Endometrial microvascular endothelial cells (primary cell): Measurements from ENCODE around the gene FAM221B. TPM values are rescaled to one million over a fixed set of nuclear protein-coding genes. Genes with fewer than 3 reads are reported as not detected.

ENCODE experiments used
- in situ Hi-C: cut with HindIII; loops from 2 replicates; pipeline ENCODE4 v1.10.0; 2017; ENCODE audit warnings: low sequenced_read_pairs, low pct_unique_long_range_greater_than_20kb; ENCODE audit errors: inconsistent ontology term
- total RNA-seq: library from RNA; depleted of rRNA; stranded (reverse); fragments of >200 nt; gene quantifications from one replicate; pipeline ENCODE4 v1.2.3, GENCODE V29; 2015; ENCODE audit errors: inconsistent ontology term

The FAM221B gene, protein sequence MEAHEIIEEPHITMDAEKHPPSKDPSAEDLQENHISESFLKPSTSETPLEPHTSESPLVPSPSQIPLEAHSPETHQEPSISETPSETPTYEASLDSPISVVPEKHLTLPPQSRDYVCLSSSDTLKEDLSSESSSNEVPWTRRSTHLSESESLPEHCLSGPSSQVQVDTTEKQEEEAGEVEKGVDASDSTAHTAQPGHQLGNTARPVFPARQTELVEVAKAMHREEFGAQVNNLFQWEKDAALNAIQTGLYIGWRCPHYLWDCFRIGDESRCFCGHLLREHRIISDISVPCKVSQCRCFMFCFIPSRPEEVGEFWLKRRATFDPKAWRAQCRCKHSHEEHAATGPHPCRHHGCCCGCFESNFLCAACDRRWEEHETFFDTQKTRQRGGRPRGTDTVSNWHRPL
- total RNA-seq: not detected

DNA sequence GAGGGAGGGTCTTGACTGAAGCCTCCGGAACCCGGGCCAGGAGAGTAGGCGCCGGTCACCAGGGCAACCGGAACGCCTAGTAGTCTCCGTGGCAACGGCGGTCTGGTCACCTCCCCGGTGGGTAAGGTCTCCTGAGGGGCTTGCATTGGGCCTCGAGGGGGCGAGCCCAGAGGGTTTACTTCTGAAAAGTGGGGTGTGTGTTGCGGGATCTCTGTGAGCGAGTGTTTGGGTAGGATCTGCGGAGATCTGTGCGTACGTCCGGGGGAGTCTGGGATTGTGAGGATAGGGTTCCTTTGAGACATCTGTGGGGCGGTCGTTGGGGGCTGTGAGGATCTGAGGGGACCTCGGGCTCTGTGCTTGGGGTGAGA lies at the start of gene FAM221B:
Gene FAM221B, minus strand, starts transcription at position 17 of the 368 bp plus-strand sequence. CDS start 2,571 bp downstream, outside the sequence.
- in situ Hi-C loops: loop anchor here (10.0 kb wide), 1 partner anchor 84 kb away; the partner anchor contains the start of genes GBA2 and RGP1

DNA sequence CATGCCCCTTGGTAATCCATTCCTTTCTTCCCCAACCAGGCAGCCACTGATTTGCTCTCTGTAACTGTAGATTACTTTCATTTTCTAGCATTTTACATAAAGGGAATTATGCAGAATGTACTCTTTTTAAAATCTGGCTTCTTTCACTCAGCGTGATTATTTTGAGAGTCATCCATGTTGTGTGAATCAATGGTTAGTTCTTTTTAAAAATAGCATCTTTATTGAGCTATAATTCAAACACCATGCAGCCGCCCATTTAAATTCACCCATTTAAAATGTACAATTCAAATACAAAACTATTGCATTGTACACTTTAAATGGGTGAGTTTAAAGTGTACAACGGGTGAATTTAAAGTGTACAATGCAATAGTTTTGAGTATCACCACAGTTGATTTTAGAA lies 44.0 kb upstream of the FAM221B start:
- in situ Hi-C loops: no loop called here

DNA sequence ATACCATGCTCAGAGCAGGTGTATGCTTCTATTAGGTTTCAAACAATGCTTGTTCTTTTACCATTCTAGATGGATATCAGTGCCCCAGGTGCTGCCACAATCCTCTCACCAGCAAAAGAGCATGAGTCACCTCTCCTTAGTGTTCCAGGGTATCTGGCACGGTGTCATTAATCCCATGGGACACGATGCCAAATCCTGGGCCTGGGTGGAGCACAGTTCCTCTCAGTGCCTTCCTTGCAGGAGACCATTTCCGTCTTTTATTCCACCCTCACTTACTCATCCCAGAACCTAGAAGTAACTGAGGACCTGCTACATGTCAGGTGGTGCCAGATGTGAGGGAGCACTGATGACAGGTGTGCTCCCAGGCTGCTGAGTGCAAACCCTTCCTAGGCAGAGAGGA lies 43.0 kb upstream of the FAM221B start:
- in situ Hi-C loops: no loop called here

DNA sequence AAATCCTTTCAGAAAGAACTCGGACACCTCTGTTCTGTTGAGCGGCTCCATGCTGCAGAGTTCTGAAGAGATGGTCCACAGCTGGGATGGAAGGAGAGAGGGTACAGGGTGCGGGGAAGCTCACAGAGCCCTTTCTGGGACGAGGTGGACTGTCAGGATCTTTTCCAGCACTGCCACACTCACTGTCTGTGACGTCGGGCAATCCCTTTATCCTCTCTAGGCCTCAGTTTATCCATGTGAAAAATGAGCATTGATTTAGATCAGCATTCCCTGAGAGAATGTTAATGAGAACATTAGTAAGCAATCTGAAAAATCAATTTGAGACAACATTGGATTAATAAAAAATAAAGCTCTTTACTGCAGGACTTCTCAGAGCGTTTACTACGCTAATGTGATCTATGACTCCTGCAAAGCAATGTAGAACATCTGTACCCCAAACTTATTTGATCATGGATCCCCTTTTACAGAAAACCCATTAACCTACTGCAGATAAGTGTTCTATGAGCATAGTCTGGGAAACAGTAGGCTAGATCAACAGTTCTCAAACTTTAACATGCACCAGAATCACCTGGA lies 41.9 kb upstream of the FAM221B start, which contains the start of gene OR13J1:
Gene OR13J1, minus strand, starts transcription at position 51 of the 573 bp plus-strand sequence. Its CDS starts 0 bp downstream, at position 51.
- in situ Hi-C loops: no loop called here

DNA sequence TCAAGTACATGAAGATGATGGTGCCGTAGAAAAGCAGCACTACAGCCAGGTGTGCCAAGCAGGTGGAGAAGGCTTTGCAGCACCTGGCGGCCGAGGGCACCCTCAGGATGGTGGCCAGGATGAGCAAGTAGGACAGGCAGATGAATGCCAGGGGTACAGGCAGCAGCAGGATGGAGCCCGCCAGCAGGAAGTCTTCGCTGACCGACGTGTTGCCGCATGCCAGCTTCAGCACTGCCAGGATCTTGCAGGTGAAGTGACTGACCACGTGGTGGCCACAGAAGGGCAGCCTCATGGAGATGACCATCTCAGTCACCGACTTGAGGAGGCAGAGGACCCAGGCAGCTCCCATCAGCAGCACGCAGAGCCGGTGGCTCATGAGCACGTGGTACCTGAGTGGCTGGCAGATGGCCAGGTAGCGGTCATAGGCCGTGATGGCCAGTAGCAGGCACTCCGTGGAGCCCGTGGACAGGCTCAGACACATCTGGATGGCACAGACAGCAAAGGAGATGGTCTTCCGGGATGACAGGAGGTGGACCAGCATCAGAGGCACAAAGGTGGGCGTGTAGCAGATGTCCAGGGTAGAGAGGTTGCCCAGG lies 41.2 kb upstream of the FAM221B start:
- in situ Hi-C loops: loop anchor here (10.0 kb wide), 1 partner anchor 55 kb away; the partner anchor contains the start of genes HINT2 and SPAG8

DNA sequence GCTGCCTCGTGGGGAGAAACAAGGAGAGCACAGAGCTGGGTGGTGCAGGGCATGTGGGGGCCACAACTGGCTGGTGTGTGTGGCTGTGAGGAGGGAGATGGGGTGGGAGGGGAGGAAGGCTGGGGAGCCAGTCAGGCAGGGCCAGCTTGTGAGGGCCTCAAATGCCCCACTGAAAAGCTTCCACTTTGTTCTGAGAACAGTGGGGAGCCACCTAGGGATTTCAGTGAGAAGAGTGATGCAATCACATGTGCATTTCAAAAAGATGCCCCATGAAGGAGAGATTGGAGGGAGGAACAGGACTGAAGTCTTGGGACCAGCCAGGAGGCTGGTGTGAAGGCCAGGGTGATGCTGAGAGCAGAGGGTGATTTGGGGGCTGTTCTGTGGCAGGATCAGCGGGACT lies 40.4 kb upstream of the FAM221B start:
- in situ Hi-C loops: loop anchor here (10.0 kb wide), 1 partner anchor 54 kb away; the partner anchor contains the start of genes HINT2 and SPAG8

DNA sequence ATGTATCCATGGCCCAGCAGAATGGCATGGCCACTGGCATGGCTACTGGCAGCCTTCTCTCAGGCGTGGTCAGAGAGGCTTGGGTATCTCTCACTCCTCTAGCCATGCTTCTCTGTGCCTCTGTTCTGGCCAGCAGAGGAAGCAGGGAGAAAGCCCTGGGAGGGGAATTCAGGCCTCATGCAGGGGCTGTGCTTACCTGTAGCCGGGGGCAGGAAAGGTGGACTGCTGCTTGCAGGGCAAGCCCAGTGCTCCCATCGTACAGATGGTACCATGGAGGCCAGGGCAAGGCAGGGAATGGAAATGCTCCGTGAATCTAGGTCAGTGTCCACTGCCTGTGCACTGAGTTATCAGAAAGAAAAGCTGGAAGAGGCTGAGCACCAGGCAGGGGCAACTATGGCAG lies 39.0 kb upstream of the FAM221B start:
- in situ Hi-C loops: loop anchor here (10.0 kb wide), 1 partner anchor 53 kb away; the partner anchor contains the start of genes HINT2 and SPAG8

DNA sequence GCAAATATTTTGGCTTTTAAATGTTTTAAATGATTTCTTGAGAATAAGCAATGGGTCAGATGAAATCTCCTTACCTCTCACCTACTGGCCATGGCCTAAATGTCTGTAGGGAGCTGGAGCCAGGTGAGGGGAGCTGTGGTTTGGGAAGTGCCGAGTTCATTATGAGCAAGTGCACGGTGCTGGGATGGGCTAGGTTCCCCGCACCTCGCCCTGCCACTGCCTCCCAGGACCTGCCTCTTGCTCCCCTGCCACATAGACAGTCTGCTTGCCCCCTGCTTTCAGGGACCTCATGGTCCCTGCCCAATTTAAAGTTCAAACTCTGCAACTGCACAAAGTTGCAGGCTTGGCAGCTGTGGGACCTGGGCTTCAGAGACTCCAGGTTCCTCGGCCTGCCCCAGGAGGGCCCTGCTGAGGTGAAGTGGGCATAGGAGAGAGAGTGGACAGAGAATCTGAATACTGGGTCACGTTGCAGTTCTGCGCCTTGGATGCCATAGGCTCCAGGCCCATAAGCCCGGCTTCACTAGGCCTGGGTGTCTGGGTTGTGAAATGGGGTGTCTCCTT lies 36.2 kb upstream of the FAM221B start:
- in situ Hi-C loops: loop anchor here (10.0 kb wide), 1 partner anchor 50 kb away; the partner anchor contains the start of genes HINT2 and SPAG8

DNA sequence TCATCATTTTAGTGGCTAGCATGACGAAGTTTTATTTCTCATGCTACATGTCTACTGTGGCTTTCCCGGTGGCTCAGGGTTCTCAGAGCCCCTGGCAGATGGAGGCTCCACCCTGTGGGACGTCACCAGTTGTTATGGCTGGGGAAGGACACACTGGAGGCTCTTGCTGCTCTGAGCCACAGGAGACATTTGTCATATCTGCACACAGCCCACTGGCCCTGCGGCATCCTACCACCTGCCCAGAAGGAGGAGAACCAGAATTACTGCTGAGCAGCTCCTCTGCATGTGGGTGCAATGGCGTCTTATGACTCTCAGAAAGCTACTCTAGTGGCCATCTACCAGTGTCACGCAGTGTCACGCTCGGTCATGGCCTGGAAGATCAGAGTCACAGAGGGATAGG lies 35.1 kb upstream of the FAM221B start:
- in situ Hi-C loops: loop anchor here (10.0 kb wide), 1 partner anchor 49 kb away; the partner anchor contains the start of genes HINT2 and SPAG8

DNA sequence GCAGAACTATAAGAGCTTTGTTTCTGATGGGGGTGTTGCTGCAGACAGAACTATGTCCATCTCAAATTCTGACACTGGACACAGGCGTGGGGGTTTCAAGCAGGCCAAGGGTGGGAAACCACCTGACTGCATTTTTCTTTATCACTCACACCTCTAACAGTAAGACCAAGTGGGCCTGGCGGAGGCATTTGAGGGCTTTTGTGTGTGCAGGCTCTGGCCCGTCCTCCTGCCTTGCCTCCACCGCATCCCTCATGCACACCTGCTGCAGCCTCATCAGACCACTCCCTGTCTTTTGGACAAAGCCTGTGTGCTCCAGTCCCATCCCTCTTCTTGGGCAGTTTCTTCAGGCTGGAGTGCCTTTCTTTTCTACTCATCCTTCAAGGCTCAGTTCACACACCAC lies 33.8 kb upstream of the FAM221B start:
- in situ Hi-C loops: loop anchor here (10.0 kb wide), 1 partner anchor 48 kb away; the partner anchor contains the start of genes HINT2 and SPAG8

DNA sequence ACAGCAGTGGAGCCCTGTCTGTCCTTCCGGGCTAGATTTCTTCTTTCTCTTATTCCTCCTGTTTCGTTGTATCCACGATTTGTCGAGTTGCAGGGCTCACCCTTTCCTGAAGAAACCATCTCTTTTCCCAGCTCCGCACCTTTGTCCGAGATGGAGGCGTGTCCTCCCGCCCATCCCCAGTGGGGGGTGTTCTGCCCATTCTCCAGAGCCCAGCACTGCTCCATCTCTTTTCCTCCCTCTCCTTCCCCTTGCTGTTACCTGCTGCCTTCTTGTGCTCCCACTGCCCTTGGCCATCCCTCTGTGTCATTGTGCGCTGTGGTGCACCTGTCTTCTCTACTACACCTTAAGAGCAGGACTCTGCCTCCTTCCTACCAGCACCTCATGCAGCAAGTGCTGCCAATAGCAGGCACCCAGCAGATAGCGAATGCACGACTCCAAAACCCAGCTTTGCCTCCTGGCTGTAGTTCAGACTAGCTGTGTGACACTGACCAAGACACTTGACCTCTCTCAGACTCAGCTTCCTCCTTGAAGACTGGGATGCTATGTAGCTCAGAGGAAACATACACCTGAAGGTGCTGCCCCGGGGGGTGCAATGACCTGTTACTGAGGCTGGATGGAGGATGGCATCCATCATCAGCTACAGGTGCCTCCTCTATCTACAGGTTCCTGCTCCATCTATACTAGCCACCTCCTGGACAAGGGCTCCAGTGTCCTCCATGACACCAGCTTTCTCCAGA lies 32.8 kb upstream of the FAM221B start:
- in situ Hi-C loops: loop anchor here (10.0 kb wide), 1 partner anchor 47 kb away; the partner anchor contains the start of genes HINT2 and SPAG8

DNA sequence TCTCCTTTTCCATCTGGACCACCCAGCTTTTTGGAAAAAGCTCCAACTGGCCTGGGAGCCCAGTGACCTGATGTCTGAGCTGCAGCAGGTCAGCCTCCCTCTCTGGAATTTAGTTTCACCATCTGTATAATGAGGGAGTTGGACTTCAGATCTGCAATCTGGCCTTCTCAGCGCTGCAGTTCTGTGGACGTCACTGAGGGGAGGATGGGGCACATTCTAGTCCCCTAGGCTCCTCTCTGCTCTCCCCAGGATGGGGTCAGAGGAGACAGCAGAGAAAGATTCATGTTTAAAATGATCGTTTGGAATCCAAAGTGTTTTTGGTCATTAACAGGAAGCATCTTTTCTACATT lies 31.4 kb upstream of the FAM221B start:
- in situ Hi-C loops: loop anchor here (10.0 kb wide), 1 partner anchor 45 kb away; the partner anchor contains the start of genes HINT2 and SPAG8

DNA sequence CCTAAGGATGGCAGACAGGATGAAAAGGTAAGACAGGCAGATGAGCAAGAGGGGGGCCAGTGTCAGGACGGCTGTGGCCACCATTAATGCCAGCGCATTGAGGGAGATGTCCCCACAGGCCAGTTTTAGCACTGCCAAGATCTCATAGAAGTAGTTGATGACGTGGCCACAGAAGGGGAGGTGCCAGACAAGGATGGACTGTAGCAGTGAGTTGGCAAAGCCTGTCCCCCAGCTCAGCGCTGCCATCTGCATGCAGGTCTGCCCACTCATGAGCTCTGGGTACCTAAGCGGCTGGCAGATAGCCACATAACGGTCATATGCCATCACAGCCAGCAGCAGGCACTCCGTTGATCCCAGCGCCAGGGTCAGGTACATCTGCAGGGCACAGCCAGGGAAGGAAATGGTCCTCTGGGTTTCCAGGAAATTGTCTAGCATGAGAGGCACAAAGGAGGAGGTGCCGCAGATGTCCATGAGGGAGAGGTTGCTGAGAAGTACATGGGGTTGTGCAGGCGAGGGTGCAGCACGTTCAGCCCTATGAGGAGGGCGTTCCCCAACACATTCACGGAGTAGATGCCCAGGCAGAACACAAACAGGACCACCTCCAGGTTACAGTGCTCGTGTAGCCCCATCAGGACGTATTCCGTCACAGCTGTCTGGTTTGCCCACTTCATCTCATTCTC lies 30.9 kb upstream of the FAM221B start:
- in situ Hi-C loops: no loop called here

DNA sequence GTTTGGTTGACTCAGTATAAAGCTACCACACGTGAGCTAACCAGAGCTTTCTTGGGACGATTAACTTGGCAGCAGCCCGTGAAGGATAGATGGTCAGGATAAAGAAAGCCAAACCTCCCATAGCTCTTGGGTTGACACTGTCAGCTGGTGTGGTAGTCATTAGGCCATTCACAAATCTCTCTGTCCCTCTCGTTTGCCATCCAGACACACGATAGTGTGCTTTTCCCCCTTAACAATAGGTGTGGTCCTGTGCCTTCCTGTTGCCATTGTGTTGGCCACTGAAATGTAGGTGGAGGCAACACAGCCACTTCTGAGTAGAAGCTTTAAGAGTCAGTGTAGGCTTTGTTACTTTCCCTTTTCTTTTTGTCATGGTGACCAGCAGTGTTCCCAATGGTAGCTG lies 29.9 kb upstream of the FAM221B start:
- in situ Hi-C loops: no loop called here

DNA sequence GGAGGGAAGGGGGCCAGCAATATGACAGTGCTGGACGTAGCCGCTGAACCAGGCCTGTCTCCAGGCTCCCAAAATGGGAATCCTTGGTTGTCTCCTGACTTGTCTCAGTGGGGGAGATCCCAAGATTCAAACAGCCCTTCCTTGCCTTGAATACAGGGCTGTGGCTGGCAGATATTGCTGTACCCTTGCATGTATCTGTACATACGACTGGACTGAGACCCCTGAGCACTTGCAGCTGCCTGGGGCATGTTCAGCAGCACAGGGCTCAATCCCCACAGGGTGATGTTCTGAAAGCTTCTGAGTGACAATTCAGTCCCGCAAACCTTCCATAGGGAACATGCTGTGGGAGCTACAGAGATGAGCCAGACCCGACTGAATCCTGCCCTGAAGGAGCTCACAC lies 28.4 kb upstream of the FAM221B start:
- in situ Hi-C loops: no loop called here

DNA sequence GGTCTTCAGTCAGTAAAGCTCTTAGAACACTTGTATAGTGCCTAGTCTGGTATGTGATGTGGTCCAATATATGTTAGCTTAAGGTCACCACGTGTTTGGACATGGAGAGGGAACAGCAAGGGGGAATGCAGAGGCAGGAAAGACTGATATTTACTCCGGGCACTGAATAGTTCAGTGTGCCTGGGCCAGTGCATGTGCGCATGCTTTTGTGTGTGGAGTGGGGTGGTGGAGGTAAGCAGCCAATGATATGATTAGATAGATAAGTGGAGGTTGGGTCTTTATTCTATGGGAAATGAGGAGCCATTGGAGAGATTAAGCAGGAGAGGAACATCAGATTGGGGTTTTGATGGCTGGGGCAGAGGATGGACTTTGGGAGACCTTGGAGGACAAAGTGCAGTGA lies 27.7 kb upstream of the FAM221B start:
- in situ Hi-C loops: no loop called here

DNA sequence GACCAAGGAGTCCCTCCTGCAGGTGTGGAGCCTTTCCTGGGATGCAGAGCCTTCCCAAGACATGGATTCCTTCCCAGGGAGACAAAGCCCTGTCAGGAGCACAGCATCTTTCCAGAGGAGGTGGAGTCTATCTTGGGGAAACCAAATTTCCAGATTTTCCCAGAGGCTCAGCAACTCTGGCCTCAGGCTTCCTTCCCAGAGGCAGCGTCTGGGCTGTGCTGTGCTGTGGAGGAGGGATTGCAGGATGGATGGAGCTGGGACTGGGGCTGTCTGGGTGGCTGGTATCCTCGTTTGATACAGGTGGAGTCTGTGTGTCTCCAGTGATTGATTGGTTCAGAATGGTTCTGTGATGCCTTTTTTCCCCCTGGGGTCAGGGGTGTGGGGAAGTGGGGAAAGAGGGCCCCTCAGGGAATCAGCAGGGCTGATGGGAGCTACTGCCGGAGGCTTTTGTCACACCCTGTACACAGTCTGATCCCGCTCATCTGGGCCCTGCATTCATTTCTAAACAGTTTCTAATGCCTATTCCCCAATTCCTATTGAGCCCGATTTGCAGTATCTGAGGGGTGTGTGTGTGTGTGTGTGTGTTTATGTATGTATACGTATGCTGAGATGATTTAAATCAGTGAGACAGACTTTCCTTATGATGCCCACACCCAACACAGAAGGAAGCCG lies 25.7 kb upstream of the FAM221B start:
- in situ Hi-C loops: no loop called here
